GM23248 (cell line): Measurements from ENCODE around the gene NDUFS5.
"Not testable (repeated sequence)": the region's sequence is repeated elsewhere in the genome, so short reads cannot be mapped to it uniquely, and the experiment has no call there.

Source experiments
- EZH2 ChIP-seq: fragments of 200-600 bp; sonication (generic); IDR thresholded peaks from 2 replicates; pipeline ENCODE4 v1.6.1; 2018; ENCODE audit warnings: antibody characterized with exemption, mild to moderate bottlenecking; ENCODE audit not compliant: insufficient read depth, poor library complexity, severe bottlenecking
- EZH2phosphoT487 ChIP-seq: fragments of 200-600 bp; sonication (generic); IDR thresholded peaks from 2 replicates; pipeline ENCODE4 v1.6.1; 2018; ENCODE audit warnings: antibody characterized with exemption, moderate library complexity, mild to moderate bottlenecking, low read depth; ENCODE audit not compliant: insufficient read depth

- not testable (repeated sequence) for TF ChIP-seq EZH2phosphoT487, EZH2
These were observed 5.7 kb upstream of the NDUFS5 start for GRCh38 chr1:39020494-39020893.
